ENCODE data around the gene SOX18.

The SOX18 gene

GRCh38 chr20:64038565-64039292, 10.7 kb downstream of the SOX18 start:
- no peak for DNase-seq (ENCODE audit: low read depth, low spot score)

DNA sequence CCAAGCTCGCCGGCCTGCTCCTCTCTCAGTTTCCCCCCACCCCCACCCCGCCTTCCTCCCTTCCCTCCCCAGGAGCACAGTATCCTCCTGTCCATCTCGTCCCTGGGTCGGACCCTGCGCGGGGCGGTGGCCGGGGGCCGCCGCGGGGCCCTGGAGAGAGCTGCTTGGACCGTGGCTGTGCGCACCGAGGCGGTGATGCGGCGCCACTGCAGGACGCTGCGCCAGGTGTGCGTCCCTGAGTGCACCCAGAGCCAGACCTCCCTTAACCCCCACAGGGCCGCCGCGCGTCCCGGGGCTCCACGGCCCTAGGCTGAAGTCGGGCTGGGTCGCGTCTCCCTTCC, 11.2 kb downstream of the SOX18 start:
- DNase-seq (ENCODE audit: low read depth, low spot score) = no peak

DNA sequence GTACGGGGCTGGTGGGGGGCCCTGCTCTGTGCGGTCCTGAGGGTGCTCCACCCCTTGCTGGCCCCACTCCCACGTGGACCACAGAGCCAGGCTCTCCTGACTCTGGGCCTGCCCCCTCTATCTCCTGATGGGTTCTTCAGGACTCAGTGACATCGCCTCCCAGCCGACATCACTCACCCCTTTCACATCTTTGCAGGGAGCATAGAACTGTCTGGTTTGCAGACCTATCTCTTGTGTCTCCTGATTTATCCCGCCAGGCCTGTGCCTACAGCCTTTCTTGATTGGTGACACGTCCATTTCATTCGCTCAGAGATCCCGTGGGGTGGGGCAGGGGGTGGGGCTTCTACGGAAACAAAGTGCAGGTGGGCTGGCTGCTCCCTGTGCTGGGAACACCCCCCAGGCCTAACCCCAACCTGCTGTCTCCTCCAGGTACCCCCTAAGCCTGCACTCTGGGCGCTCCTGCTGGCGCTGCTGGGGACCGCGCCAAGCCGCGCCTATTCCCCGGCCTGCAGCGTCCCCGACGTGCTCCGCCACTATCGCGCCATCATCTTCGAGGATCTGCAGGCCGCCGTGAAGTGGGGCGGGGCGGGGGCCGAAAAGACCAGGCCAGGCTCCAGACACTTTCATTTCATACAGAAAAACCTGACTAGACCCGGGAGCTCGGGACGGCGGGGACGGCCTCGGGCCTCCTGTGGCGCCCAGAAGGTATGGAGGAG, 11.8 kb downstream of the SOX18 start:
- no peak for DNase-seq (ENCODE audit: low read depth, low spot score)

GRCh38 chr20:64037199-64037497, 12.3 kb downstream of the SOX18 start:
- DNase-seq (ENCODE audit: low read depth, low spot score) = no peak

GRCh38 chr20:64036346-64037198, 12.9 kb downstream of the SOX18 start:
- DNase-seq (ENCODE audit: low read depth, low spot score) = no peak

DNA sequence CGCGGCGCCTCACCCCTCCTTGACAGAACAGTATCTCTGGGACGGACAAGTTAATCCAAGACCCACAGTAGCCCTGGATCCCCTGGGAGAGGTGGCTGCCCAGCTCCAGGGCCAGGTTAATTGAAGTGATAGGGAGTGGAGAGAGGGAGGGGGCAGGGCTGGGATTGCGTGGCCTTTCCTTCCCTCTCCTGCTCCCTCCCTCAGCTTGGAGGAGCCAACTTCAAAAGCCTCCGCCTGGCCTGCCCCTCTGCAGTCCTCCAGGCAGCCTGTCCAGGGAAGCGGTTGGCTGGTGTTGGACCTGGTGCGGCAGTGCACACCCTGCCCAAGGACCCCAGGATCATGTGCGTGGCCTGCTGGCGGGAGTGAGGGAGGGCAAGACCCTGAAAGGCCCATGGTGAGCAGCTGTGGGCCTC, 13.5 kb downstream of the SOX18 start, which contains the start of gene C20orf204:
Gene C20orf204, plus strand, starts transcription at position 250 of the 413 bp plus-strand sequence. Its CDS starts 142 bp downstream, at position 392.
- DNase-seq (ENCODE audit: low read depth, low spot score) = no peak

- no peak for DNase-seq (ENCODE audit: low read depth, low spot score)
These were observed 14.1 kb downstream of the SOX18 start for GRCh38 chr20:64035066-64035932.

DNA sequence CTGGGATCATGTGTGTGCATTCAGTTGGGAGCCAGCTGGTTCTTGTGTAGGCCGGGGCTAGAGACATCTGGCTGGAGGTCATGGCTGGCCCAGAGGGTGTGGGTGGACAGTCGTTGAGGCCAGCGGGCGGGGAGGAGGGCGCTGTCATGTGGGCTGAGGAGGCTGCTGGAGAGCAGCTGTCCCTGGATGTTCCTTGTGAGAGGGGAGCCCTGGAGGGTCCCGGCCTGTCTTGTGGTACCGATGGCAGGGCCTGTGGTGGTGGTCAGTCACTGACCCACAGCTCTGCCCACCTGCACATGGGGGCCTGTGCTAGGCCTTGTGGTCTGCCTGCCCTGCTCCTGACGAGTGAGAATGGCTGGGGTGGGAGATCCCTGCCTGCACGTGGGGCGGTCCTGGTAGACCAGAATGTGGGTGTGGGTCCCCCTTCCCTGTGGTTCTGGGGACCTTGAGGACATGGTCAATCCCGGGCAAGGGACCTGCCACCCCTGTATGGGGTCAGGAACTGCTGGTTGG, 15.4 kb downstream of the SOX18 start:
- no peak for DNase-seq (ENCODE audit: low read depth, low spot score)

- no peak for DNase-seq (ENCODE audit: low read depth, low spot score)
These were observed 16.5 kb downstream of the SOX18 start for GRCh38 chr20:64032706-64033624.

DNA sequence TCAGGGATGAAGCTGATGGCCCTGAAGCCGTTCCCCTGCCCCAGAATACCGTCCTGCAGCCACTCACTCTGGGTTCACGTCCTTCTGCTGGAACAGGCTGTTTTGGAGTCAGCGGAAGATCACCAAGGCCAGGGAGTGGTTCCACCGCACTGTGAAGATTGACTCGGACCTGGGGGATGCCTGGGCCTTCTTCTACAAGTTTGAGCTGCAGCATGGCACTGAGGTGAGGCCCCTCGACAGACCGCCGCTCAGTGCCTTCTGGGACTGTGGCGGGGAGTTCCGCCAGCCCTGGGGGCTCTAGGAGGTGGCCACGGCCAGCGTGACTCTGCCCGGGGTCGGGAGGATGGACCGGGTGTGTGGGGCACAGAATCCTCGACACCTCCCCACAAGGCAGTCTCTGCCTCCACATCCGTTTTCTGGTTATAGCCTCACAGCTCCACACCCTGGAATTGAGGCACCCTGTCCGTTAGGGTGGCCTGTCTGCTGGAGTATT, 17.6 kb downstream of the SOX18 start:
- DNase-seq (ENCODE audit: low read depth, low spot score) = no peak

DNA sequence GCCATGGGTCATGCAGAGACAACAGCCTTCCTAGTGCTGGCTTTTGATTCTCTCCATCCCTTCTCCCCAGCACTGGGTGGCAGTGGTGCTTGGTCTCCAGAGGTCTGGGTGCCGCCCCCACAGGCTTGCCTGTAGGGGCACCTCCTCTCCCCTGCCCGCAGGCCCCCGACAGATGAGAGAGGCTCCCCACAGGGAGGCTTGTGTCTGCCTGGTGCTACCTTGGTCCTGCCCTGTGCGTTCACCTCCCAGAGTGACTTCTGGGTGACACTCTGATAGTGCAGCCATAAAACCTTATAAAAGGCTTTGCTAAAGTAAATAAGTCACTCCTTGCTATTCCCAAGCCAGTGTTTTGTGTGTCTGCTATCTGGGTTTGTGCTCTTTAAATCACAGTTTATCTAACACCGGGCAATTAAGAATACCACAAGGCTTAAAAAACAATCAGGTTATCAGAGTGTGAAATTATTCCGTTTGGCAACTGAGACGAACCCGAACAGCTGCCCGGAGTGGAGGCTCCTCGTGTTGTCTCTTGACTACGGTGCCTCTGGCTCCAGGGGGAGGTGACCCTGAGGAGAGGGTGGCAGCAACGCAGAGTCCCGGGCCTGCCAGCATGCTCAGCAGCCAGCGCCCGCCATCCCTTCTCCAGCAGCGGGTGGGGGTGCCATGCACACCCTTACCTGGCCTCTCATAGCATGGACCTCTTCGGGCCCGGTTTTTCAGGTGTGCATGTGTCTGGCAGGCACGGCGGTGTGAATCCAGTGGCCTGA, 18.9 kb downstream of the SOX18 start:
- DNase-seq (ENCODE audit: low read depth, low spot score) = no peak

- DNase-seq (ENCODE audit: low read depth, low spot score) = no peak
These were observed 19.9 kb downstream of the SOX18 start for GRCh38 chr20:64029293-64030117.

GRCh38 chr20:64027981-64028685, 21.3 kb downstream of the SOX18 start:
- no peak for DNase-seq (ENCODE audit: low read depth, low spot score)

- no peak for DNase-seq (ENCODE audit: low read depth, low spot score)
These were observed 23.5 kb downstream of the SOX18 start for GRCh38 chr20:64025826-64026412.

- no peak for DNase-seq (ENCODE audit: low read depth, low spot score)
These were observed 24.2 kb downstream of the SOX18 start for GRCh38 chr20:64025101-64025825.

- DNase-seq (ENCODE audit: low read depth, low spot score) = no peak
These were observed 25.1 kb downstream of the SOX18 start for GRCh38 chr20:64024141-64024990.
